Stomach (tissue), 4 donors: ENCODE measurements around the gene NR5A1.

ENCODE experiments used
- CTCF ChIP-seq, 7 experiments: fragments of 450-650 bp in 4 of 7; fragments of 200-600 bp in 3 of 7; sonication (generic) in 3 of 7; IDR thresholded peaks; one replicate each; pipeline ENCODE4 v1.5.1; 2016 to 2019; ENCODE audit warnings: antibody characterized with exemption in 7 of 7, control low read depth in 2 of 7, mild to moderate bottlenecking in 1 of 7
- EP300 ChIP-seq: sonication (generic); formaldehyde crosslinking; IDR thresholded peaks from one replicate; pipeline ENCODE4 v1.6.1; 2017; ENCODE audit warnings: antibody characterized with exemption
- POLR2A ChIP-seq, 4 donors: fragments of 450-650 bp; IDR thresholded peaks; one replicate each; pipeline ENCODE4 v1.6.1; 2016; ENCODE audit warnings: antibody characterized with exemption in 4 of 4, control low read depth in 2 of 4, mild to moderate bottlenecking in 1 of 4, moderate library complexity in 1 of 4
- POLR2AphosphoS5 ChIP-seq, 3 donors: sonication (generic); formaldehyde crosslinking; IDR thresholded peaks; one replicate each; pipeline ENCODE4 v1.6.1; 2016; ENCODE audit warnings: antibody characterized with exemption in 3 of 3

GRCh38 chr9:124492818-124493217 lies 14.4 kb downstream of the NR5A1 start:
- no peak for TF ChIP-seq CTCF (IDR thresholded peaks at IDR 0.05)
- no peak for TF ChIP-seq EP300
- no peak for TF ChIP-seq POLR2A (IDR thresholded peaks at IDR 0.05)
- no peak for TF ChIP-seq POLR2AphosphoS5 (IDR thresholded peaks at IDR 0.05)
